Astrocyte (in vitro differentiated cells and primary cell): Measurements from ENCODE around the gene NCAM2. TPM values are rescaled to one million over a fixed set of nuclear protein-coding genes. Genes with fewer than 3 reads are reported as not detected.

Source experiments
- DNase-seq: peaks from one replicate; pipeline ENCODE4 v3.0.0-alpha.2; 2010; ENCODE audit warnings: low read depth
- FAIRE-seq: peaks from 2 replicates; lab custom pipeline; 2011; peaks lifted over from hg19 to GRCh38; lab: Jason Lieb, UNC
- H2AFZ ChIP-seq: 2 replicates; pipeline ENCODE4 v1.6.0; 2012; ENCODE audit warnings: low read depth, low read length, inconsistent platforms
- H3K27ac ChIP-seq: 2 replicates; pipeline ENCODE4 v1.5.1; 2011; ENCODE audit warnings: low read depth, low read length, inconsistent platforms
- H3K27me3 ChIP-seq: 2 replicates; pipeline ENCODE4 v1.6.0; 2011; ENCODE audit warnings: low read length, inconsistent platforms; ENCODE audit not compliant: insufficient read depth
- H3K36me3 ChIP-seq: 2 replicates; pipeline ENCODE4 v1.5.1; 2011; ENCODE audit warnings: low read length, inconsistent platforms; ENCODE audit not compliant: insufficient read depth
- H3K4me1 ChIP-seq: 2 replicates; pipeline ENCODE4 v1.5.1; 2011; ENCODE audit warnings: low read length, inconsistent platforms; ENCODE audit not compliant: insufficient read depth
- H3K4me2 ChIP-seq: 2 replicates; pipeline ENCODE4 v1.6.0; 2012; ENCODE audit warnings: low read length, inconsistent platforms
- H3K4me3 ChIP-seq: 2 replicates; pipeline ENCODE4 v1.5.1; 2011; ENCODE audit warnings: low read depth, mild to moderate bottlenecking, low read length, inconsistent platforms; ENCODE audit not compliant: insufficient read depth
- H3K79me2 ChIP-seq: 2 replicates; pipeline ENCODE4 v1.6.0; 2012; ENCODE audit warnings: mild to moderate bottlenecking, low read length, inconsistent platforms; ENCODE audit not compliant: insufficient read depth
- H3K9ac ChIP-seq: 2 replicates; pipeline ENCODE4 v1.6.0; 2012; ENCODE audit warnings: mild to moderate bottlenecking, low read length, inconsistent platforms
- H3K9me3 ChIP-seq: 2 replicates; pipeline ENCODE4 v1.5.1; 2012; ENCODE audit warnings: low read depth, mild to moderate bottlenecking, low read length, inconsistent platforms; ENCODE audit not compliant: insufficient read depth
- H4K20me1 ChIP-seq: 2 replicates; pipeline ENCODE4 v1.6.0; 2012; ENCODE audit warnings: low read length, inconsistent platforms; ENCODE audit not compliant: insufficient read depth
- H3K27ac Mint-ChIP-seq: one replicate; pipeline ENCODE4 v1.8.0; 2021; ENCODE audit warnings: mild to moderate bottlenecking, mixed read lengths; ENCODE audit not compliant: unreplicated experiment
- H3K27me3 Mint-ChIP-seq: one replicate; pipeline ENCODE4 v1.8.0; 2021; ENCODE audit warnings: low read depth, mixed read lengths; ENCODE audit not compliant: unreplicated experiment
- H3K36me3 Mint-ChIP-seq: one replicate; pipeline ENCODE4 v1.8.0; 2021; ENCODE audit warnings: low read depth, mixed read lengths; ENCODE audit not compliant: unreplicated experiment
- H3K4me1 Mint-ChIP-seq: one replicate; pipeline ENCODE4 v1.8.0; 2021; ENCODE audit warnings: low read depth, mixed read lengths; ENCODE audit not compliant: unreplicated experiment
- H3K4me3 Mint-ChIP-seq: one replicate; pipeline ENCODE4 v1.8.0; 2021; ENCODE audit warnings: mild to moderate bottlenecking, moderate library complexity, mixed read lengths; ENCODE audit not compliant: unreplicated experiment
- H3K9me3 Mint-ChIP-seq: one replicate; pipeline ENCODE4 v1.8.0; 2021; ENCODE audit warnings: mild to moderate bottlenecking, mixed read lengths; ENCODE audit not compliant: unreplicated experiment
- EZH2 ChIP-seq: IDR thresholded peaks from 2 replicates; pipeline ENCODE4 v1.6.1; 2012; ENCODE audit warnings: mild to moderate bottlenecking, low read length, inconsistent platforms; ENCODE audit not compliant: insufficient read depth
- total RNA-seq: library from RNA; stranded (reverse); gene quantifications from 2 replicates; pipeline ENCODE4 v1.2.1, GENCODE V29; 2021
- TF ChIP-seq, protein P1 (sequence below): IDR thresholded peaks from 2 replicates; pipeline ENCODE4 v1.5.1; 2011; ENCODE audit warnings: low read depth, mild to moderate bottlenecking, inconsistent platforms, low read length, moderate library complexity; ENCODE audit not compliant: insufficient read depth

The NCAM2 gene
- total RNA-seq, 1 donor from 2014 or later: 6.8 TPM

DNA sequence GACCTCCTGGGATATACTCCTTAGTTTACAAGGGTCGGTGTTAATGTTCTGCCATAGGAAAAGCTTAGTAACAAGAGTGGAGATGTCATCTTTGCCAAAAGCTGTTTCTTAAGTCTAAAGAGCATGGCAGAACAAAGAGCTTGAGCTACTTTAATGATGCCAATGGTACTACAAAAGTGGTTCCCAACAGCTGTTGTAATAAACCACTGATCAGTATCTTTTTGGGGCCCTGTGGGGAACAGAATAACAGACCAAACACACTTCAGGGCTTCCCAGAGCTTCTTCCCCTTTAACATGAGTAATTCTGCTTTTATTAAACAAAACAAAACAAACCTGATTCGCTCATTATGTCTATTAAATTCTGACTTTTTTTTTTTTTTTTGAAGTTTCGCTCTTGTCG lies 116.3 kb downstream of the NCAM2 start:
- Mint-ChIP-seq H3K4me1 (no peaks in the 10 kb centered on the region), H3K9me3 (no peaks in the 10 kb centered on the region), H3K27me3 (no peaks in the 10 kb centered on the region), H3K4me3 (no peak overlapping the region), H3K27ac (no peak overlapping the region), H3K36me3 (no peaks in the 10 kb centered on the region)
- Histone ChIP-seq H3K27me3 (no peaks in the 10 kb centered on the region), H3K9ac (no peak overlapping the region), H4K20me1 (no peaks in the 10 kb centered on the region), H3K27ac (no peak overlapping the region), H2AFZ (no peak overlapping the region), H3K4me3 (no peak overlapping the region), H3K9me3 (no peaks in the 10 kb centered on the region), H3K4me1 (no peaks in the 10 kb centered on the region), H3K79me2 (no peaks in the 10 kb centered on the region), H3K36me3 (no peaks in the 10 kb centered on the region), H3K4me2 (no peak overlapping the region)
- DNase-seq: no peak
- no peak for TF ChIP-seq EZH2
- TF ChIP-seq, protein P1, sequence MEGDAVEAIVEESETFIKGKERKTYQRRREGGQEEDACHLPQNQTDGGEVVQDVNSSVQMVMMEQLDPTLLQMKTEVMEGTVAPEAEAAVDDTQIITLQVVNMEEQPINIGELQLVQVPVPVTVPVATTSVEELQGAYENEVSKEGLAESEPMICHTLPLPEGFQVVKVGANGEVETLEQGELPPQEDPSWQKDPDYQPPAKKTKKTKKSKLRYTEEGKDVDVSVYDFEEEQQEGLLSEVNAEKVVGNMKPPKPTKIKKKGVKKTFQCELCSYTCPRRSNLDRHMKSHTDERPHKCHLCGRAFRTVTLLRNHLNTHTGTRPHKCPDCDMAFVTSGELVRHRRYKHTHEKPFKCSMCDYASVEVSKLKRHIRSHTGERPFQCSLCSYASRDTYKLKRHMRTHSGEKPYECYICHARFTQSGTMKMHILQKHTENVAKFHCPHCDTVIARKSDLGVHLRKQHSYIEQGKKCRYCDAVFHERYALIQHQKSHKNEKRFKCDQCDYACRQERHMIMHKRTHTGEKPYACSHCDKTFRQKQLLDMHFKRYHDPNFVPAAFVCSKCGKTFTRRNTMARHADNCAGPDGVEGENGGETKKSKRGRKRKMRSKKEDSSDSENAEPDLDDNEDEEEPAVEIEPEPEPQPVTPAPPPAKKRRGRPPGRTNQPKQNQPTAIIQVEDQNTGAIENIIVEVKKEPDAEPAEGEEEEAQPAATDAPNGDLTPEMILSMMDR: no peak
- FAIRE-seq: no peak

DNA sequence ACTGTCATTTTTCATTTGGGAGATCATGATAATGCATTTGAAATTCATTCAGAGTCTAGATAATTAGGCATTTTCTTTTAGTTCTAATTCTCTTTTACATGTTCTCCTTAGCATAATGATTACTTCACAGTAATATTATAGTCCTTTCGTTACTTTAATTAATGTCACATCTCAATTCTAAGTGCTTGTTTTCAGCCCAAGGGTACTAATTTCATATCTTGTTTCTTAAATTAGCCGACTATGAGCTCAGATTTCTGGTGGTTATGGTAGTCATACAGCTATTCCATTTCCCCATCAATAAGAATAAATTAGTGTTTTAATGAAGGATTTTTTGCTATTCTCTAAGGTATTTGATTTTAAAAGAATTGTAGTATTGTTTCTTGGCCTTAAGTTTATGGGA lies 120.9 kb downstream of the NCAM2 start:
- Histone ChIP-seq H3K9me3 (no peaks in the 10 kb centered on the region), H3K79me2 (no peaks in the 10 kb centered on the region), H3K27me3 (no peaks in the 10 kb centered on the region), H3K27ac (no peak overlapping the region), H3K4me3 (no peak overlapping the region), H3K4me1 (no peaks in the 10 kb centered on the region), H3K4me2 (no peak overlapping the region), H3K9ac (no peak overlapping the region), H4K20me1 (no peaks in the 10 kb centered on the region), H3K36me3 (no peaks in the 10 kb centered on the region), H2AFZ (no peak overlapping the region)
- Mint-ChIP-seq H3K36me3 (no peaks in the 10 kb centered on the region), H3K27me3 (no peaks in the 10 kb centered on the region), H3K4me3 (no peak overlapping the region), H3K27ac (no peak overlapping the region), H3K9me3 (no peaks in the 10 kb centered on the region), H3K4me1 (no peaks in the 10 kb centered on the region)
- no peak for FAIRE-seq
- DNase-seq: no peak
- TF ChIP-seq EZH2: no peak
- TF ChIP-seq, protein P1: no peak

DNA sequence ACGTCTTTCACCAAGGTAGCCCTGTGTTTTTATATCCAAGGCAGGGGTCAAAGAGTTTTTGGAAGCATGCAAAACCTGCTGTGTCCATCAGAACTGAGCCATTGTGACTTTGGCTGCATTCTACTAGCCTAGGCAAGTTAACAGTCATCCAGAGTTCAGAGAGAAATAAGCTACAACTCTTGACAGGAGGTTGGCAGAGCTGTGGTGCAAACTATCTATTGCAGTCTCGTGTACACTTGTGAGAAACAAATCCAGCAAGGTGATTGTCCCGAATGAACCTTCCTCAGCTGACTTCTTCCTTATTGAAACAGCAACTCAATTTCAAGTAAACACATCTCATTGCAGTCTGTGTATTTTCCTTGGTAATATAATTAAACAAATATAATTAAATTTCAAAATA lies 124.5 kb downstream of the NCAM2 start:
- H3K4me1 Mint-ChIP-seq: no peaks in the 10 kb centered on the region

More for the DNA sequence above, 124.5 kb downstream of the NCAM2 start:
- Histone ChIP-seq H3K4me2 (no peak overlapping the region), H3K36me3 (no peaks in the 10 kb centered on the region), H3K27ac (no peak overlapping the region), H3K4me3 (no peak overlapping the region), H3K79me2 (no peaks in the 10 kb centered on the region), H3K27me3 (no peaks in the 10 kb centered on the region), H4K20me1 (no peaks in the 10 kb centered on the region), H3K9ac (no peak overlapping the region), H3K9me3 (no peaks in the 10 kb centered on the region), H2AFZ (no peak overlapping the region), H3K4me1 (no peaks in the 10 kb centered on the region)
- Mint-ChIP-seq H3K27ac (no peak overlapping the region), H3K4me3 (no peak overlapping the region), H3K9me3 (no peaks in the 10 kb centered on the region), H3K27me3 (no peaks in the 10 kb centered on the region), H3K36me3 (no peaks in the 10 kb centered on the region)
- no peak for DNase-seq
- no peak for TF ChIP-seq EZH2
- TF ChIP-seq, protein P1: no peak
- no peak for FAIRE-seq
